PC-3 (cell line): ENCODE data around the gene RPL22.

Experiments
- EZH2 ChIP-seq: fragments of 300-600 bp; sonication (generic); IDR thresholded peaks from one replicate; pipeline ENCODE4 v1.6.1; 2017; ENCODE audit warnings: antibody characterized with exemption, mild to moderate bottlenecking, low read length; ENCODE audit not compliant: unreplicated experiment
- TF ChIP-seq, protein P1 (sequence below): fragments of 300-600 bp; sonication (generic); conservative IDR thresholded peaks from 2 replicates; pipeline ENCODE4 v1.5.1; 2017; ENCODE audit warnings: antibody characterized with exemption, low read depth, mild to moderate bottlenecking, low read length

DNA sequence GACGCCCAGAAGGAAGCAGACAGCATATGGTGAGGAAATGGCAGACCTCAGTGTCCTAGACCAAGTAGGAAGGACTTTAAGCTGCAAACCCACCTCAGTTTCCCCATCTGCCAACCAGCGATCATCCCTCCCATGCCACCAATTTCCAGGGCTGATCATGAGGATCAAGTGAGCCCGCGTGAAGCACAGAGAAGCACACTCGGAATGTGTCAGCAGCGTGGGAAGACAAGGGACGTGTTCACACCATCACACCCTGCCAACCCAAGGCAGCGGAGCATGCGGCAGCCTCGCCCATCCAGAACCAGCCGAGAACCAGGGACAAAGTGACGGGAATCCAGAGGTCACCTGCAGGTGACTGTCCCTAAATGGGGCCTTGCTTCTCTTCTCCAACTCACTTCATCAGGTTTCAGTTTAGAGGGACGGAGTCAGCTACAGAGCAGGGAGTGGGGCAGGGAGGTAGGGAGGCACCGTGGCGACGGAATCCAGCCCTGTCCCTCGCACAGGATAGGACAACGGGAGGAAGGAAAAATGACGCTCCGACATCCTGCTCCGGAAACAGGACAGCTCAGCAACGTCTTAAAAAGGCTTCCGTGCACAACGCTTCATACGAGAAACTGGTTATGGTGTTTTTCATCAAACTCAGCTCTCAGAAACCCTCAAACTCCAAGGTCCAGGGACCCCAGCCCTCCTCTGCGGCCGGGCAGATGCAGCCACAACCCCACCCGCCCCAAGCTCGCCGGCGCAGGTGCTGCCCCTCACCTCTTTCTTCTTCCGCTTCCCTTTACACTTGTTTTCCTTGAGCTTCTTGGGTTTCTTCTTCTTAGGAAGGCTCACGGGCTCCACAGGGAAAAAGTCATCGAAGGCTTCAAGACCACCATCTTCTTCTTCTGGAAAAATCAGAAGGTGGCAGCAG is 31.7 kb downstream of the RPL22 start:
- TF ChIP-seq, protein P1, sequence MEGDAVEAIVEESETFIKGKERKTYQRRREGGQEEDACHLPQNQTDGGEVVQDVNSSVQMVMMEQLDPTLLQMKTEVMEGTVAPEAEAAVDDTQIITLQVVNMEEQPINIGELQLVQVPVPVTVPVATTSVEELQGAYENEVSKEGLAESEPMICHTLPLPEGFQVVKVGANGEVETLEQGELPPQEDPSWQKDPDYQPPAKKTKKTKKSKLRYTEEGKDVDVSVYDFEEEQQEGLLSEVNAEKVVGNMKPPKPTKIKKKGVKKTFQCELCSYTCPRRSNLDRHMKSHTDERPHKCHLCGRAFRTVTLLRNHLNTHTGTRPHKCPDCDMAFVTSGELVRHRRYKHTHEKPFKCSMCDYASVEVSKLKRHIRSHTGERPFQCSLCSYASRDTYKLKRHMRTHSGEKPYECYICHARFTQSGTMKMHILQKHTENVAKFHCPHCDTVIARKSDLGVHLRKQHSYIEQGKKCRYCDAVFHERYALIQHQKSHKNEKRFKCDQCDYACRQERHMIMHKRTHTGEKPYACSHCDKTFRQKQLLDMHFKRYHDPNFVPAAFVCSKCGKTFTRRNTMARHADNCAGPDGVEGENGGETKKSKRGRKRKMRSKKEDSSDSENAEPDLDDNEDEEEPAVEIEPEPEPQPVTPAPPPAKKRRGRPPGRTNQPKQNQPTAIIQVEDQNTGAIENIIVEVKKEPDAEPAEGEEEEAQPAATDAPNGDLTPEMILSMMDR, result no peak
- TF ChIP-seq EZH2, result no peak
